Skin epidermis (tissue), 12 donors: ENCODE data around the gene LRRC27.

Experiments
- H3K27ac ChIP-seq, 21 experiments: fragments of 200-600 bp; sonication (generic) in 11 of 21; one replicate each; pipeline ENCODE4 v1.5.0; 2020; ENCODE audit warnings: mild to moderate bottlenecking in 3 of 21, inconsistent platforms in 2 of 21, moderate library complexity in 2 of 21
- H3K4me3 ChIP-seq, 7 experiments: fragments of 200-600 bp; sonication (generic) in 2 of 7; one replicate each; pipeline ENCODE4 v1.5.0; 2020; ENCODE audit warnings: inconsistent platforms in 2 of 7, mild to moderate bottlenecking in 2 of 7, moderate library complexity in 1 of 7

Gene LRRC27

DNA sequence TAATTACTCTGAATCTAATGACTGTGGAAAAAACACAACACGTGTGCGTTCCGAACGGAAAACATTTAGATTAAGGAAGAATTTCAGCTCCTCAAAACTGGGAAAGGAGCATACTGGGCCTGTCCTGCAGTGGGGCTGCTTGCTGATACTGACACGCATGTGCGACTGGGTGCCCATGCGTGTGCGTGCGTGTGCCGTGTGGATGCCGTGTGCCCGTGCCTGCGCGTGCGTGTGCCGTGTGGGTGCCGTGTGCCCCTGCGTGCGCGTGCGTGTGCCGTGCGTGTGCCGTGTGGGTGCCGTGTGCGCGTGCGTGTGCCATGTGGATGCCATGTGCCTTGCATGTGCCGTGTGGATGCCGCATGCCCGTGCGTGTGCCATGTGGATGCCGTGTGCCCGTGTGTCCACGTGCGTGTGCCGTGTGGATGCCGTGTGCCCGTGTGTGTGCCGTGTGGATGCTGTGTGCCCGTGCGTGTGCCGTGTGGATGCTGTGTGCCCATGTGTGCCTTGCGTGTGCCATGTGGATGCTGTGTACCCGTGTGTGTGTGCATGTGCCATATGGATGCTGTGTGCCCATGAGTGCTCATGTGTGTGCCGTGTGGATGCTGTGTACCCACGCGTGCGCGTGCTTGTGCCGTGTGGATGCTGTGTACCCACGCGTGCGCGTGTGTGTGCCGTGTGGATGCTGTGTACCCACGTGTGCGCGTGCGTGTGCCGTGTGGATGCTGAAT lies 93.2 kb downstream of the LRRC27 start:
- no peak overlapping the region for H3K4me3 ChIP-seq
- no peak overlapping the region for H3K27ac ChIP-seq

GRCh38 chr10:132425757-132426155 lies 93.8 kb downstream of the LRRC27 start:
- Histone ChIP-seq H3K4me3 (no peak overlapping the region), H3K27ac (no peak overlapping the region)

GRCh38 chr10:132427006-132427771 lies 95.2 kb downstream of the LRRC27 start:
- no peak overlapping the region for H3K4me3 ChIP-seq
- H3K27ac ChIP-seq = no peak overlapping the region

GRCh38 chr10:132427939-132428367 lies 96.0 kb downstream of the LRRC27 start:
- no peak overlapping the region for H3K27ac ChIP-seq

DNA sequence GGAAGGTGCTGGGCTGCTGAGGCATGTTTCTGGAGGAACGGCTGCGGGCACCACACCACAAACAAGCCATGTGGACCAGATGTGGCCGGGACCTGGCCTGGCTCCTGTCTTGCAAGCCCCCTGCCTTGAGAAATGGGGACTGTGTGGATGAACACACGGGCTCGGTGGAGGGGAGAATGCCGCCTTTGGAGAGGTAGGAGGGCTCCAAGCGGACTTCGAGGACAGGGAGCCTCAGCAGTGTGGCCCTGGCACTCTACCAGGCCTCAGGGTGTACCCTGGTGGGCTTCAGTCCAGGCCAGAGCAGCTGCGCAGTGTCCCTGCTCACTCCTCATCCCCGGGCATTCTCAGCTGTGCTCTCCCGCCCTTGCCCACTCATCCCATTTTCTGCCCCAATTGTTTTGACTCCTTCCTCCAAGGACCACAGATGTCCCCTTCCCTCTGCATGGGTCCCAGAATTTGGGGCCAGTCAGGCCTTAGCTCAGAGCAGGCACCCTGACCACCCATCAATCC lies 96.5 kb downstream of the LRRC27 start:
- Histone ChIP-seq H3K4me3 (no peak overlapping the region), H3K27ac (no peak overlapping the region)

More at GRCh38 chr10:132427939-132428367, 96.0 kb downstream of the LRRC27 start:
- no peak overlapping the region for H3K4me3 ChIP-seq
